NCI-H748 (cell line): ENCODE data around the gene MRPL30.
"Not testable (repeated sequence)": the region's sequence is repeated elsewhere in the genome, so short reads cannot be mapped to it uniquely, and the experiment has no call there.

Experiments used
- DNase-seq: peaks from one replicate; lab custom pipeline; 2025; ENCODE audit not compliant: unreplicated experiment; lab: John Stamatoyannopoulos, UW

The MRPL30 gene

DNA sequence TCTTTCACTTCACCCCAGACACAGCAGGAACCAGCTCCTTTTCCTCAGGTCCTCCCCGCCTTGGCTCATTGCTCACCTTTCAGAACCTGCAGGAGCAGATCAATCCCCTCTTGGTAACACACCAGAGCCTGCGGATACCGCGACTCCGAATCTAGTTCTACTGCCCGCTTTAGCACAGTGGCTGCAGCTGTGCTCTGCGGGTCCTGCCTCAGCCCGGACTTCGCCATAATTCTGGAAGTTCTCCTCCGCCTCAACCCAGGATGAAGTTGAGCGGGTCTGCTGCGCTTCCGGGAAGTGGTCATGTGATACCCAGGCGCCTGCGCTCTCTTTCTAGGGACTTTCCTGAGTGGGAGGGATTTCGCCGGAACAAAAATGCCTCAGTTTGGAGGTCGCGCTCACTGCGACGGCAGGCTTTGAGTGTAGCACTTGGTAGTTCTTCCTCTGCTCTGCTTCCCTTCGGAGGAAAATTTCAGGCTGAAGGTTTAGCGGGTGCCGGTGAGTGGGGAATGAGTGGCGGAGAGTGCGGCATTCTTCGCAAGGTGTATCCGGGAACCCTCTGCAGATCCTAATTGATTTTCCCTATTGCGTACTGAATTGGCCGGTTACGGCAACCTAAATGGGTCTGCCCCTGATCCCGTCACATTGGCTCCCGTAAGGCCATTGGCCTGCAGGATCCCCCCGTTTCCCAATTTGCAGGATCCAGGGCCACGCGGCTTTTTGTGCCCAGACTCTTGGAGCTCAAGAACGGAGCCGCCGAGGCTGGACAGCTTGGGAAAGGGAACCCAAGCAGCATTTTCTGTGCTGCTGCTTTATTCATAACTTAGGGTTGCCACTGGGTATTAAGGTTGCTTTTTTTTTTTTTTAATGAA lies at the start of gene MRPL30, which contains the start of gene MITD1:
TSS of gene MRPL30 (plus strand) at position 430 of the 869 bp plus-strand sequence. CDS start 5,020 bp downstream, outside the sequence.
TSS of gene MITD1 (minus strand) at position 304 of the 869 bp plus-strand sequence. CDS start at position 227, 77 bp downstream.
- DNase-seq, result peak; percentile 92

DNA sequence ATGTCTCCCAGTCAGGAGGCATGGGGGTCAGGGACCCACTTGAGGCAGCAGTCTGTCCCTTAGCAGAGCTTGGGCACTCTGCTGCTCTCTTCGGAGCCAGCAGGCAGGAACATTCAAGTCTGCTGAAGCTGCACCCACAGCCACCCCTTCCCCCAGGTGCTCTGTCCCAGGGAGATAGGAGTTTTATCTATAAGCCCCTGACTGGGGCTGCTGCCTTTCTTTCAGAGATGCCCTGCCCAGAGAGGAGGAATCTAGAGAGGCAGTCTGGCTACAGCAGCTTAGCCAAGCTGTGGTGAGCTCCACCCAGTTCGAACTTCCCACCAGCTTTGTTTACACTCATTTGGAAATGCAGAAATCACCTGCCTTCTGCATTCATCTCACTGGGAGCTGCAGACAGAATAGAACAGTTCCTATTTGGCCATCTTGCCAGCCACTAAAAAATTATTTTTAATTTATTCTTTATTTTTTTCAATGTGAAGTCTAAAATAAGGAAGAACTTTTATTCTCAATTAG lies 45.9 kb upstream of the MRPL30 start:
- DNase-seq, result not testable (repeated sequence)

DNA sequence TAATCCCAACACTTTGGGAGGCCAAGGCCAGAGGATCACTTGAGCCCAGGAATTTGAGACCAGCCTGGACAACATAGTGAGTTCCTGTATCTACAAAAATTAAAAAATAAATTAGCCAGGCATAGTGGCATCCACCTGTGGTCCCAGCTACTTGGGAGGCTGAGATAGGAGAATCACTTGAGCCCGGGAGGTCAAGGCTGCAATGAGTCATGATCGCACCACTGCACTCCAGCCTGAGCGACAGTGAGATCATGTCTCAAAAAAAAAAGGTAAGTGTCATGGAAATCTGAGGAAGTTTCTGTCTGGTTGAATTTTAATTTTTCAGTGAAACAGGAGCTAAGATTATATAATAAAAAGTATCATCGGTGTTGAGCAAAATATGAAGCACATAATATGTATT lies 42.0 kb upstream of the MRPL30 start:
- DNase-seq, result no peak

DNA sequence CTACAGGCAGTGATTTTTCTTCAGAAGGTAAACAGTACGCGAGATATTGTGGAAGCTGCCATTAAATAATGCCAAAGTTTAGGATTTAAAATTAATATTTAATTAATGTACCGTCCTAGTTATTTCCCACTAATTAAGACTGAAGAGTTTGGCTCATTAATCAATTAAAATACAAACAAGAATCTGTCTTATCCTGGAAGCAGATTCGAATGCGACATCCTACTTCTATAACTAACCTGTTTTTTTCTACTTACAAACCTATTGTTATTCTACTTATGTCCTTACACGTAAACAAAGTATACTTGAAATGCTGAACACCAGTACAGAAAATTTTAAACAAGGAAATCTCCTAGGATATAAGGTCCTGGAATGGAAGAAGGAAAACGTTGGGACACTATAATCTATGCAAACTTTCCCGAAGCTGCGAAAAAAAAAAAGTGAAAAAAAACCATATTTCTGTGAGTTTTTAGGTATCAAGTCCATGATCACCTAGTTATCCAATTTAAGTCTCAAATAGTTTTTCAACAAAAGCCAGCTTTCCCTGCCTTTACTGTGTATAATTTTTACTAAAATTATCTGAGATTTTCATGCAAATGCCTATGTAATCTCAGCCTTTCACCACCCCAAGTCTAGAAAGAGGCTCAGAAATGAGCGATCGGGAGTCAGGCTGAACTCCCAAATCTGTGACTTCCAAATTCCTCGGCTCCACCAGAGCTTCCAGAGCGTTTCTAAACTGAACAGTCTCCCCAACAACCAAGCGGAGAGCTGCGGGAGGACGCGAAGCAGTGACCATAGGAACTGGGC lies 40.7 kb upstream of the MRPL30 start:
- DNase-seq, result no peak

DNA sequence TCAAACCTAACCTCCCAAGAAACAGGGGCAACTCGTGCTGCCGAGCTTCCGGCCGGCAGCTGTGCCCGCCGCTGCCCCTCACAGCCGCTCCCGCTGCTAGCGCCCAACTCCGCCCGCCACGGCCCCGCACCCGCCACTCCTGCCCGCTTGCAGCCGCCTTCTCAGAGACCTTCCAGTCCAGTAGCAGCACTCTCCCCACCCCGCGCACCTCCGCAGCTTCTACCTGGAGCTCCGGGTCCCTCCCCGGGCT lies 40.2 kb upstream of the MRPL30 start:
- DNase-seq, result peak; percentile 84

DNA sequence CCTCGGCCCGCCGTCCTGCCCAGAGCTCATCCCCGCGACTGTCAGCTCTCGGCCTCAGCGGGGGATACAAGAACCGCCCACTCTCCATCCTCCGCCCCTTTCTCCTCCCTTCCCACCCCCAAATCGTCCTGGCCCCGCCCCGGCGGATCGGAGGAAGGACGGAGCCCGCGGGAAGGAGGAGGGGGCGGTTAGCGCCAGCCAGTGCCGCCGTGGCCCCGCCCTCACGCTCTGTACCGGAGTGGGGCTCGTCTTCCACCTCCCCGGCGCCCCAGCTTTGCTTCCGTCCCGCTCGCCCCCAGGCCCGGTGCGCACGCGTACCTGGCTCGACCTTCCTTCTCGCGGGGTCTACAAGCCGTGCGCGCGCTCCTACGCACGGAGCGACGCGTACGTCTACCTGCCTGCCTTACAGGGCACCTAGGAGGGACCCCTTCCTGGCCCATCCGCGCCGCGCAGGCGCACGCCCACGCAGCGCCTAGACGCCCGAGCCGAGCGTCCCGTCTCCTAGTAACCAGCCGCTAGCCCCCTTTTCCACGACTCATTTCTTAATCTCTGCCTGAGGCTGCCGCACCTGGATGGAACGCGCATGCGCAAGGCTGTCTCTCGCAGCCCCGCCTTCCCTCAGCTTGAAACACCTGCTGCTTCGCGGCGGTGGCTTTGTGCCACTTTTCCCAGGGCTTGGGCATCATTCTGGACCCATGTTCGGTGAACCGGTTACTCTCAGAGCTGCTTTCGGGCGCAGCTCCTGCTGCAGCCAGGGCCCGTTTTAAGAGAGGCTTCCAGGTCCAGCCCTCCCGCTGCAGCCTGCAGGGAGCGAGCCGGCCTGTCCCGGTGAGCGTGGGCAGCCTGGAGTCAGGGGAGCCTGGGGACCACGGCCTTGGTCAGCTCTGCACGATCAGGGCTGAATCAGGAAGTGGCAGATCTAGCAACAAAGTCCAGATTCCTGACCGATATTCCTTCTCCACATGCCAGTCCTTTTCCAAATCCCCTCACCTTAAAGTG lies 39.6 kb upstream of the MRPL30 start, which contains the start of gene C2orf15:
TSS of gene C2orf15 (plus strand) at position 598 of the 999 bp plus-strand sequence. CDS start 8,852 bp downstream, outside the sequence.
- peak; percentile 97 for DNase-seq

DNA sequence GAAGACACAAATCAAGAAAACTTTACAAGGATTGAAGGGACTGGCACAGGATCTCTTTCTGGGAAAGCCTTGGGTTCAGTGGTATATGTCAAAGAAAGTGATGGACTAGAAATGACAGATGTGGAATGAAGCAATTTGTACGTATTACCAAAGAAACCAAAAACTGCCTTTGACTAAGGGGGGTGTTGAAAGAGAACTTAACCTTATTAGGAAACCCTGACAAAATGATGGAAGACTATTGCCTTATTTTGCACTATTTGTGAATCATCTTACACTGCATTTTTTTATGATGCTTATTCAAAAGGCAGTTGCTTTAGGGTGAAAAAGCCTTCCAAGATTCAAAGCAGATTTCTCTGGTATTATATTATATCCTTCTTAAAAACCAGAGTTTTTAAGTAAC lies 30.3 kb upstream of the MRPL30 start:
- DNase-seq, result no peak

DNA sequence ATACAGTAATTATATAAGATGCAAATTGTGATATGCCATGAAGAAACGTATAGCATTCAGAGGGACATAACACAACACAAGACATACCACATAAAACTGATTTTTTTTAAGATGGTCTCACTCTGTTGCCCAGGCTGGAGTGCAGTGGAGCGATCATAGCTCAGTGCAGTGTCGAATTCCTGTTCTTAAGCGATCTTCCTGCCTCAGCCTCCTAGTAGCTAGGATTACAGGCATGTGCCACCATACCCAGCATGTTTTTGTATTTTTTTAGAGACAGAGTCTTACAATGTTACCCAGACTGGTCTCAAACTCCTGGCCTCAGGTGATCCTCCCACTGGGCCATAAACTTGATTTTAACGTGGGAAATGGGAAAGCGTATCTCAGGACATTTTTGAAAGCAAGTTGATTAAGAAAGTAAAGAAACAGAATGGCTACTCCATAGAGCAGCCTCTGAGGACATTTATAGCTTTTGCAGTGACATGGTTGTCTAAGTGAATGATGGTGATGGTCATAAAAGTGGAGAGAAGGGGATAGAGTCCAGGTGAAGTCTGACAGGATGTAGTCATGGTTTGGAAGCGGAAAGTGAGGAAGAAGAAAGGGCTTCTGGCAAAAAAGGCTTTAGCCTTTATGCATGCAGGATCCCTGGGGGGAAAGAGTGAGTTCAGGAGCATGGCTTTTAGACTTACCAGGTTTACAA lies 28.6 kb upstream of the MRPL30 start:
- DNase-seq, result no peak

DNA sequence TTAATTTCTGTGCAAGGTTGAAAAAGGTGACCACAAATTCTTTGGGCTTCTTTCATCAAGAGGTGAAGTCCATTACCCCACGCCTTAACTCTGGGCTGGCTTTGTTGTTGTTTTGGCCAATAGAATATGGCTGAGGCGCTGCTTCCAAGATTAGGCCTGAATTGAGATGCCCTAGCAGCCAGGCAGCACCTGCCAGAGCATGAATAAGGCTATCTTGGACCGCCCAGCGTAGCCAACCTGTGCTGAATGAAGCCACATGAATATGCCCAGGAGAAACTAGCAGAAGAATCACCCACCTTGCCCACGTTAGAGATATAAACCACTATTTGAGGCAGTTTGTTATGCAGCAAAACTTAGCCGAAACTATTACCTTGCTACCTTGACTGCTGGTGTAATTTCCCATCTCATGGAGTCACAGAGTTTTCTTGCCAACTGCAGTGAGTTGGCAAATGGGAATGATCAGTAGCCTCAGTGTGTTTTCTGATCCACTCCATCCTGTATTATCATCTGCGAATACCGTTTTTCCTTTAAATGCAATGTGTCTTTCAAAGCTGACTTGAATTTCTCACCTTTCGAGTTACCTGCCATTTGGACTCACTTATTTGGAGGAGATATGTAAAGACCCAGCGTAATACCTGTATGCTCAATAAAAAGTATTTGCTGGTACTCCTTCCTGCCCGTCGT lies 26.9 kb upstream of the MRPL30 start:
- DNase-seq, result peak; percentile 8

DNA sequence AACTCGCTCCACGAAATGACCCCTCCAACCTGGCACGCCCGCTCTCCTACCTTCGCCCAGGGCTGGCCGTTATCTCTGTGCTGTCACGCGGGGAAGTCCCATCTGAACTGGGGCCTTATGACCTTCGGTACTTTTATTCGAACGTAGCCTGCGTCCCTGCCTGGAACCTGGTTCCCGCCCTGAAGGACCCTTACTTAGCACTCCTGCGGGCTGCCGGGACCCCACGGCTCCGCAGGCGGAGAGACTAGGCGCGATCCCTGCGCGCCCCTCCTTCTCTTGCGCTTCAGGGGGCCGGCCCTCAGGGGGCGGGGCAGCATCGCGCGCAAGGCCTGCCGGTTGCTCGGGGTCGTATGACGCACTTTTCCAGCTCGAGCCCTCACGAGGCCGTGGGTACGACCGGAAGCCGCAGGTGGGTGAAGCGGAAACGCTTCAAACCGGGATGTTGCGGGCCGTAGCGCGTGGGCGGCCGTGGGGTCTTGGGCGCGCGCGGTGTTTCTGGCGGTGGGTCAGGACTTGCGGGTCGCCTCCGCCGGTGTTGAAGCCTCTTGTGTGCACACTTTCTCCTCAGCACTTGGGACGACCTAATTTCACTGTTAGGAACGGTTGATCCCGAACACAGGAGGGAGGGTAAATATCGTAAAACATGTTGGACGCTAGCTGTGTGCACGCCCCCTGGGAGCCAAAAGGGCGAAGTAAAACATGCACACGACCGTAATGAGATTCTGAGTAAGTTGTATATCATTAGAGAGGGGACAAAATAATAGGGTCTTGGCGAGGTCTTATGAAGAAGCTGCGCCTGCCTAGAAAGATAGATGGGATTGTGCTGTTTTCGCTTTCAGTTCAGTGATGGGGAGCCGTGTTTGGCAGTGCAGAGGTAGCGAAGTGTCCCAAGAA lies 26.1 kb upstream of the MRPL30 start, which contains the start of the genes LIPT1 and TSGA10:
TSS of gene LIPT1 (plus strand) at position 325 of the 894 bp plus-strand sequence. CDS start 6,991 bp downstream, outside the sequence.
TSS of gene TSGA10 (minus strand) at position 300 of the 894 bp plus-strand sequence. CDS start 45,503 bp downstream, outside the sequence.
- peak; percentile 93 for DNase-seq

DNA sequence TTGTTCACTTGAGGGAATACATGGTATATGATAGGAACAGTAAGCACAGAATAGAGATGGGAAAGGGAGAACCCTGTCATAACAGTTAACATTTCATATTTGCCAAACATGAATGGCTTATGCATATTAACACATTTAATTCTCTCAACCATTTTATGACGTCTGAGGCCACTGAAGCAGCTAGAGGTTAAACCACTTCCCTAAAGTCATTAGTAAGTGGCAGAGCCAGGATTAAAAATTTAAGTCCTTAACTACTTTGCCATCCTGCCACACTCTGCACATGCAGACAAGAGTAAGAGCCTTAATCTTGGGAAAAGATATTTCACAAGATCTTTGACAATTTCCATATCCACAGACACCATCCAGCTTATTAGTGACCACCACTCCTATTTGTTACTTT lies 24.1 kb upstream of the MRPL30 start:
- DNase-seq, result no peak

DNA sequence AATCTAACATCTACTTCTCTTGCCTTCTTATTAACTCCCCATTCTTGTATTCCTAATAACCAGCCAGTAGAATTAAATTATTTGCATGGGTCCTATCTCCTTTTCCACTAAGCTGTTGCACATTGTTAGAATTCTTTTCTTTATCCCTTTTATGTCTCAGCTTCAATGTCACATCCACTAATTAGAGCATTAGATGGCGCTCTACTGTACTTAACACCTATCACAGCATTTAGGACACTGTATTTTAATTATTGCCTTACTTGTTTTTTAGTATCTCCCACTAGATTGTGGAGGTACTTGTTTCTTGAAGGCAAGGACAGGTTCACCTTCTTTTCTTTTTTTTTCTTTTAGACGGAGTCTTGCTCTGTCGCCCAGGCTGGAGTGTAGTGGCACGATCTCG lies 22.4 kb upstream of the MRPL30 start:
- no peak for DNase-seq

DNA sequence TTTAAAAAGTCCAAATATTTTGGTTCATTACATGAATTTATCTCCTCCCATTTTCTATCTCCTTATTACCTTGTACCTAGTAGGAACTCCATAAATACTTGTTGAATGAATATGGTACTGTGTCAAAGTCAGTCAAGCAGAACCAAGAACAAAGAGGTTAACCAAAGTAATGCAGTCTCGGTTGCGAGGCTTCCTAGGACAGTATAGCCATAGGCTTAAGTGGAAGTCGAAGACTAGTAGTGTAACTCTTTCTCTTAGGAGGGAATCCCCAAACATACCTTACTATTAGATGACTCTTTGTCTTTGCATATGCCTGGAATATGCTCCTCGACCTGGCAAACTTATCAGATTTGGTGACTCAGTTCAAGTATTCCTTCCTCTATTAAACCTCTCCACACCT lies 21.4 kb upstream of the MRPL30 start:
- no peak for DNase-seq

DNA sequence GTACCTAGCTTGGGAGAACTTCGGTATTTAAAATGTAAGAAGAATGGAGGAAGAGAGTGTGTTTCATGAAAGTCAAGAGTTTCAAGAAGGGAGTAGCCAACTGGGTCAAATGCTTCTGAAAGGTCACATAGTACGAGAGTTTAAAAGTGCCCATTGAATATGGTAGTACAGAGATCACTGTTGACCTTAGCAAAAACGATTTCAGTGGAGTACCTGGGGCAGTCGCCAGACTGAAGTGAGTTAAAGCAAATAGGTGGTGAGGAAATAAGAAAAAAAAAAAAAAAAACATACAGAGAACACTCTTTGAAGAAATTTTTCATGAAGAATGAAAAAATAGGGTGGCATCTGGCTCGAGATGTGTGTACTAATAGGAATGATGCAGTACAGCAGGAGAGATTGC lies 14.8 kb upstream of the MRPL30 start:
- DNase-seq, result no peak

DNA sequence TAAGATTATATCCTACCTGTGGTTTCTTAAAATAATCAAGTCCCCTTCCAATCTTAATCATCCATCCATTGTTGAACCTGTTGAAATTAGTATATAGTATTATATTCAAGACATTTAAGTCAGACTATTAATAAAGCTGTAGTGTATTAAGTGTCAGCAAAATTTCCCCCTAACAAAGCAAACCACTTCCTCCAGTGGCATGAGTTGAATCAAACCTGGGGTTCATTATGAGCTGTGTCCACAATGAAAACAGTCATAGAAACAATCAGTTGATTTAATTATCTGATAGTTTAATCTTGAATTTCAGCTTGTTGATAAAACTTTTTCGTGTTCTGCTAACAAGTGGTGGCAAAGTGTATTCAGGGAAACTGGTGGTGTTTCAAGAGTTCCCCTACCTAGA lies 11.4 kb upstream of the MRPL30 start:
- DNase-seq, result no peak

DNA sequence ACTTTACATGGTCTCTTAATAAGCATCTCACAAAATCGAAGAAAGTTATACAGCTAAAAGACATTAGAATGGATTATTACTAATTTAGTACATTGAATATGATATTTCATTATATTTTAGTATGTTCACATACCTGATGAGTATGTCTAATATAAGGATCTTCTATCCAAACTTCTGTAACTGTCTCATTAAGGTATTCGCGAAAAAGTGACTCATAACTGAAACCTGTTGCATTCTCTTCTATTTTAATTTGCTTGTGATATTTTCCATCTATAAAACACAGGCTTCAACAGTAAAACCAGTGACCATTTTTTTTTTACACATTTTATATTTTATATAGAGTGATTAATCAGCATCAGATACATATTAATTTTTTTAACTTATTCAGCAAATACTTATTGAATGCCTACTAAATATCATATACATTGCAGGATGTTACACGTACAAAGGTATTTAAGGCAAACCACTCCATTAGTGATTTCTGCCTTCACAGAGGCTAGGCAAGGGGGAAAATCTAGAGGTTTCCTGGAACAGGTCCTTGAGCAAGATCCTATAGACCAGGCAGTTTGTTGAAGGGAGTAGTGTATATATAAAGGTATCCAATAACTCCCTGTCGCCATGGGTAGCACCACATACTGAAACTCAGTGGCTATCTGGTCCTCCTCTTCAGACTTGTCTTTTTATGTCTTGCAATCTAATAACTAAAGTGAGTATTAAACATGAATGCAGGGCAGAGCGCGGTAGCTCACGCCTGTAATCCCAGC lies 9.4 kb upstream of the MRPL30 start:
- DNase-seq, result no peak

DNA sequence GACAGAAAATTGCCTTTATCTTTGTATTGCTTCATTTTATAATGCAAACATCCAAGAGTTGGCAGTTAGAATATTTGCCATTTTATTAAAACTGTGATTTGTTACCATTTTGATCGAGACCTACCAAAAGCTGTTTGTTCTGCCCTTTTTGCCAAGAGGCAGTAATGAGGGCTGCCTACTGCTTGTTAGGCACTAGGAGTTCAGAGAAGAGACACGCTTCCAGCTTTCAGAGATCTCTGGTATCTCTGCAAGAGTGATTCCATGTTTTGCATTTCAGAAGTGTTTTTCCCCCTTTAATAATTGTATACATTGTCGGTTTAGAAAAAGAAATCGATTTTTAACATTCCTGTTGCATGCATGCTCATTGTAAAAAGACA lies 628 bp downstream of the MRPL30 start:
- peak; percentile 41 for DNase-seq
